ENCODE data around the gene MMRN1.

The MMRN1 gene

DNA sequence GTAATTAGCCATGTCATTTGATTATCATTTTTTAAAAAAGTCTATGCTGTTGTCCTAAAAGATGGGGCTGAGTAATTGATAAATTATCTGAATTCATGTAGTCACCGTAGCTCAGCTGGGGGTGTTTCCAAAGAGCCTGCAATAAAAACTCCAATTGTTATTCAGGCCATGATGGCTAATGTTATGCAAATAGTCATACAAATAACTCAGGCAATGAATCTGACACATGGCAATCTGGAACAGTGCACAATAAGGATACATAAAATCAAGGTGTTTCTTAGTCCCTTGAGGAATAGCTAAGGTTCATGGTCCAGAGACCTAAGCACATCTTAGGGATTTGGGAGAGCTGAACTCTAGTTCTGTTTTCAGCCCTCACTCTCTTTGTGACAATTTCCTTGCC is 15.2 kb downstream of the MMRN1 start:
- FAIRE-seq, result no peak

DNA sequence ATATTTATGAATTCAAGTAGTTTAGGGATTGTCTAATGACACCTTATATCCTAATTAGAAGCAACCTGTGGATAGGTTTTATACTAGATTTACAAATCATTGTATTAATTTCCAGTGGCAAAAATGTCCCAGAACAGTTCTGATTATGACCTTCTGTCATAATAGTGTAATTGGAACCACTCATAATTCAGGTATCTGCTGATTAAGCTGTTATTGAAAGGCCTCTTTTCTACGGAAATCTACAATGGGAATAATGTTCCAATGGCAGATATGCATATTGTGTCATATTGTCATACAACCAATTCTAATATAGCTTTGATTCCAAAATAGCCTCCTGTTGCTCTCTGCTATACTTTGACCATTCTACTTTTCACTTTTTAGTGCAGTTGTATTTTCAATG is 19.0 kb downstream of the MMRN1 start:
- no peak for FAIRE-seq

DNA sequence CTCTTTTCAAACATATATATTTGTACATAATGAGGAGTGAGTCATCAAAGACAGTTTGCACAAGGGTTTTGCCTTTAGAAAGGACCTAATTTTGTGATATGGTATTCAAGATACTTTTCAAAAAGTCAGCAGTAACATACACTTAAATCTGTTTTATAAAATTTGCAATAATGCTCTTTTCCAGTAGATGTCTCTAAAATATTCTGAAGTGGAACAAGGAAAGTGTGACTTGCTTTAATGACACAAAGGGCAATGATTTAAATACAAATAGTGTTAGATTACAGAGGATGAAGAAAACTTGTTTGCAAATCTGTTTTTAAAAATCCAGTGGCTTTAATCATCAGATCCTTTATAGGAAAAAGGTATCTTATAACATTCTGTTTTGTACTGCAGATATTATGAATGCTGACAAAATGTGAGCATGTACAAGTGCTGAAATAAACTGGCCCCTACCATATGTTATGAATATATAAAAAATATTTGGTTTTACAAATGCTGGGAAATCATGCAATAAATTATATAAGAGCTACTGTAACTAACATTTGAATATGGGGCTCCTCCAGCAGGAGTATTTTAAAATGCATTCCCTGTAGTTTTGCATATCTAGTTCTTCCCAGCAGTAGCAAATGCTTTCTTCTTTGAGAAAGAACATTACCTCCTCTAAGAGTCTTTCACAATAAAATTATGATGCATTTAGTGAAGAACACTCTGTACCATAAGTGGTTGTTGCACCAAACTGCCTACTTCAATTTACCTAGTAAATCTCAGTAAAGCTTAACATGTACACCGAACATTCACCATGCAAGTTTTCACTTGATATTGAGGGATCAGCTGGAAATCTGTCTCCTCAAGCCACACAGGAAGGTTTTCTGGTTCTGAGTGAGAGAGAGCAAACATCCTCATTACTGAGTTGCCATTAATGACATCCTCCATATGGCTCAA is 20.2 kb downstream of the MMRN1 start:
- no peak for FAIRE-seq

DNA sequence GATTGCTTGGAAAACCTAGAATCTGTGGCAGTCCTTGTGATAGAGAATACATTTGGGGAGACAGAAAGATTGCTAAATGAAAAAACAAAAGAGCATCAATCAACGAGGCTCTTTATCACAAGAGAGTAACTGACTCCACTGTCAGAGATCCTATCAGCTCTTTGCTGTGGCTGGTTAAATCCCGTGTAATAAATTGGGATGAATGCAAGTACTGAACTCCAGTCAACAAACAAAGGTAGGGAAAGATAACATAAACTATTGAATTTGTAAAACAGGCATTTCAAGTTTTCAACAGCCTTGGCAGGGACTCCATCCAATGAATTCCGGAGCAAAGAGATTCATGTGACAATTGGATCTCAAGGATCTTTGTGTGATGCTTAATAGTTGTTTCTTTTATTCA is 21.3 kb downstream of the MMRN1 start:
- no peak for FAIRE-seq

DNA sequence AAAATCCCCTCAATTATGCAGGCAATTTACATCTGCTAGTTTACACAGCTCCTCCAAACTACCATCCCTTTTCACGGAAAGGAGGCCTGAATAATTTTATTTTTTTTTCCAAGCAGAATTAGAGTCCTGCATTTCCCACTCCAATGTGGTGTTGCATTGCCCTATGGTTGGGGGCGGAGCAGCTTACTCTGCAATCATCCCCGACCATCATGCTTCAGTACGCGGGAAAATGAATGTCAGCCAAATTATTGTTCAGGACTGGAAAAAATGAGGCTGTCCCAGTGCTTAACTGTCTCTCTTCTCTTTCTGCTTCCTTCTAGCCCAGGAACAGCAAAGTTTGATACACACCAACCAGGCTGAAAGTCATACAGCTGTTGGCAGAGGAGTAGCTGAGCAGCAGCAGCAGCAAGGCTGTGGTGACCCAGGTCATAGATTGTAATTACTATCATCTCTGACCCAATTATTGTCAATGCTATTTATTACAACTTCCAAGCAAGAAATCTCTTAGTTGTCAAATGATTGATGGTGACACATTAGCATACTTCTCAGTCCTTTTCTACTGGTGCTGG is 28.3 kb downstream of the MMRN1 start:
- no peak for FAIRE-seq

DNA sequence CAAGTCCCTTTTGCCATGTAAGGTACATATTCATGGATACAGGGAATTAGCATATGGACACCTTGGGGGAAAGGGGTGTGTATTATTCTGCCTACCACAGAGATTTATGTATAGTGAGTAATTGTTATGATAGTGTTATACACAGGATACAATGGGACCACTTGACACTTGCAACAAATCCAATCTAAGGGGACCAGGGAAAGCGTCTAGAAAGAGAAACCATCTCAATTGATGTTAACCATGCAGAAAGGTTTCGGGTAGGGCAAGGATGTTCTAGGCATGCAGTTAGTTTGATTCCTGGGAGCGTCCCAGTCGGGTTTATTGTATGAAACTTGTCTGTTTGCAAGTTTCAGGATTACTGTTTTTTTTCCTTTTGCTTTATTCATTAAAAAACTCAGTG is 34.2 kb downstream of the MMRN1 start:
- FAIRE-seq, result no peak

DNA sequence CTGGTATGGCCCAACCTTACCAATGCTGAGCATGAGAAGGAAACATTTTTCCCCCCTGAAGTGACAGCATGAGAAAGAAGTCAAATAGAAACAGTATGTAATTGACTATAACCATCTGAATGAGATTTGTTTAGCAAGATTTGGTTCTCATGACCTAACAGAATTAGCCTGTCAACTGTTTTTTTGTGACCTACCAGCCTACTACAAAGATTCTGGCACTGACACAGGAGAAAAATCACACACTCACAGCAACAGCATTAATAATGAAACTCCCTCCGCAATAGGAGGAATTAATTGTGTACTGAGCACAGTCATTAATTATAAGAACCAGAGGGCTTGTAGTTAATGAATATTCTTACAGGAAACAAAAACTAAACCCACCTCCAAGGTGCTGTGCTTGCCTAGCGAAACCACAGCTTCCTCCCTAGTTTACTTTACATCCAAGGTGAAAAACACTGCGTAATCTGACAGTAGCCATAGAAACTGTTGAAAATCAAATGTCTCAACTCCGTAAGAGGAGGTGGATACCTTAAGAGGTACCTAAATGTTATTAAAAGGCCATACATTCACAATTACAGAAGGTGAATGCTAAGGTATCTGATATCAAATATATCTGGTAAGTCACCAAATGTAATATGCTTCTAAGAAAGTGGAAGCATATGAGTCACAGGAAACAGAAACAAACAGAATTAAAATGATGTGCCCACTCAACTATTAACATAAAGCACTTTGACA is 34.9 kb downstream of the MMRN1 start:
- FAIRE-seq, result no peak

DNA sequence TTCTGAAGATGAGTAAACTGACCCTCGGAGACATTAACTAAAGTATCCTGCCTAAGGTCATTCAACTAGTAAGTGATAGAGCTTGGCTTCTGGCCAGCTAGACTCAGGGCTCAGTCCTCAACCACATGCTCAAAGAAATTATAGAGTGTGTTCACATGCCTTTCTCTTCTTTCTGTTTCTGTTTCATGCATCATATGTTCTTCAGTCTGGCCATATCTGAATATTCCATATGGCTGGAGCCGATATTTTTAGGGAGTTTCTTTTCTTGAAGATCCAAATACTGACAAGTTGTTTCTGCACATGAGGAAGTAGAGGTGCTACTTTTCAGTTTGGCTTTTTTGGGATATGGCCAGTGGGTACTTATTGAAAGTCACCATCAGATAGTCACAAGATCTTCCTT is 44.9 kb downstream of the MMRN1 start:
- FAIRE-seq, result no peak

DNA sequence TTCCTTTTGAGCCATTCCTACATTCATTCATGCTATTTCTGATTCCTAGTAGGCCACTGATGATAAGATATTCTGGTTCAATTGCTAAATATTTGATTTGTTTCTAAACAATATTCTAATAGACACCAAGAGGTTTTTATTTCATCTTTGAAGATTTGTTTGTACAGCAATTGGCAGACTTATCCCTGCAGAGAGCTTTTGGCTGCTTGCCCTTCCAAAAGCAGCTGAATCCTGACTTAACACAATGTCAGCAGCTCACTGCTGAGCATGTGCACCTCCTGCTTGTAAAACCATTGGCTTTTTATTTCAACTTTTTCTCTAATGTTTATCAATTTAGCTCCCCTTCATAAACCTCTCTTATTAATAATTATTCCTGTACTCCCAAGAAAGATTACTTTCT is 45.3 kb downstream of the MMRN1 start:
- FAIRE-seq, result no peak

DNA sequence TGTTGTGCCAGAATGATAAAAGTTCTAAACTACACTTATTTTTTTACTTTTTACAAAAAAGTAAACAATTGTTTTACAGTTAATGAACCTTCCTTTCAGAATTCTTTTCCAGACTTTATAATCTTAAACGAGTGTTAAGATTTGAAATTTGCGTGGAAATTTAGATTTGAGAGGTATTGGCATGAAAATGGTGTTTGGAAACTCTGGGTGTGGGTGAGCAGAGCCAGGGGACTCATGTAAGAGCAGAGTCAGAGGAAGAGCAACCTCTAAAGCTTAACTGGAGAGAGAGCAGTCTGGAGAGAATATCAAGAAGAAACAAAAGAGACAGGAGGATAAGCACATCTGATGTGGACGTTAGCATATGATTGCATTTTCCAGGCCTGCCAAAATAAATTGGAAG is 48.2 kb downstream of the MMRN1 start:
- FAIRE-seq, result no peak

DNA sequence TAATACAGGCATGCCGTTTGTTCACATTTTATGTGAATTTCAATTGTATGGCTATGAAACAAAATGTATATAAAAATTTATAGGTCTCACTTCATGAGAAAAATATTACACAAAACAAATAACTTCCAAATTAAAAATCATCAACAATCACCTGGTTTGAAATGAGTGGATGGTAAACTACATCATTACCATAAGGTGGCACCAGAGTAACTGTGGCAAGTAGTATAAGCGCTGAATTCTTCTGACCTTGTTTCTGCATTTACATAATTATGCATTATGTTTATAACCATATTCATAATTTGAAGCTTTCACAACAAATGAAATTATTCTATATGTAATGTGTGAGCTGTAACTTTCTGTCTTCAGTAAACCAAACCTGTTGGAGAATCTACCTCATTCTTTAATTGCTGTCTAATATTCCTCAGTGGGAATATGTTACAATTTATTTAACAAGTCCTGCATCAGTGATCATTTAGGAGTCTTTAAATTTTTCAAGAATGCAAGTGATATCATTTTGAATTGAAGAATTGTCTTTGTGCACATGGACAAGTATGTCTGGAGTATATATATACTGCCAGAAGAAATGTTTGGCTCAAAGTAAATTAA is 55.2 kb downstream of the MMRN1 start:
- no peak for FAIRE-seq

DNA sequence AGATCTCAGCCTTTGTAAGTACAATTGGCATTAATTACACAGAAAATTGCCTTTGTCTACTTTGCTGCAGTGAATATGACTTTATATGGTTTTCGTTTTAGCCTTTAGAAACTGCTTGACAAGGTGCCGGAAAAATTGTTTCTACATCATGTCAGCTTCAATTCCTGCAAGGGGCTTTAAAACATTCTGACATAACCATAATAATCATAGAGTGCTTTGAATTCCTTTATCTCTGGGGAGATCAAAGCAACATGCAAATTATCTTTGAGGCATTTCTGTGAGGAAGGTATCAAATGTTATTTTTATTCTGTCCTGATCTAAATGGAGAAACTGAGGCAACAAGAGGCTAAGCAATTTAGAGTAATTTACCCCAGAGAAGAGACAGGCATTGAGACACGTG is 57.8 kb downstream of the MMRN1 start:
- FAIRE-seq, result no peak

DNA sequence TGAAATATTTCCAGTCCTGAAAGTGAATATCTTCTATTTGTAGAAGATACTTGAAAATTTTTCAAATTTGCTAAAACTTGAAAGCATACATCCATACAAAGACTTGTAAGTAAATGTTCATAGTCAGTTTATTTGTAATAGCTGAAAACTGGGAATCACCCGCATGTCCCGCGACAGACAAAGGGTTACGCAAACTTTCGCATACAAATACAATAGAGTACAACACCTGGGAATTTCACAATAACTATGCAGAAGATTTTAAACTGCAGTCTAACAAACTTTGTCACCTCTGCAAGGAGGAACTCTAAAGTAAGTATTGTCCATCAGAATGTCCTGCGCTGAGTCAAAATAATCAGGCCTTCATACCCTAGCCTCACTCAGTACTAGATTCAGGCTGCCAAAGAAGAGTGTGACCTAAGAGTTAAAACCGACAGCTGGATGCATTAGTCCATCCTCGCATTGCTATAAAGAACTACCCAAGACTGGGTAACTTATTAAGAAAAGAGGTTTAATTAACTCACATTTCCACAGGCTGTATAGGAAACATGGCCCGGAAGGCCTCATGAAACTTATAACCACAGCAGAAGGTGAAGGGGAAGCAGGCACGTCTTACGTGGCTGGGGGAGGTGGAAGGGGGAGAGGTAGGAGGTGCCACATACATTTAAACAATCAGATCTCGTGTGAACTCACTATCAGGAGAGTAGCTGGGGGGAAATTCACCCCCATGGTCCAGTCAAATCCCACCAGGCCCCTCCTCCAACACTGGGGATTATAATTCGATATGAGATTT is 60.4 kb downstream of the MMRN1 start:
- FAIRE-seq, result no peak

DNA sequence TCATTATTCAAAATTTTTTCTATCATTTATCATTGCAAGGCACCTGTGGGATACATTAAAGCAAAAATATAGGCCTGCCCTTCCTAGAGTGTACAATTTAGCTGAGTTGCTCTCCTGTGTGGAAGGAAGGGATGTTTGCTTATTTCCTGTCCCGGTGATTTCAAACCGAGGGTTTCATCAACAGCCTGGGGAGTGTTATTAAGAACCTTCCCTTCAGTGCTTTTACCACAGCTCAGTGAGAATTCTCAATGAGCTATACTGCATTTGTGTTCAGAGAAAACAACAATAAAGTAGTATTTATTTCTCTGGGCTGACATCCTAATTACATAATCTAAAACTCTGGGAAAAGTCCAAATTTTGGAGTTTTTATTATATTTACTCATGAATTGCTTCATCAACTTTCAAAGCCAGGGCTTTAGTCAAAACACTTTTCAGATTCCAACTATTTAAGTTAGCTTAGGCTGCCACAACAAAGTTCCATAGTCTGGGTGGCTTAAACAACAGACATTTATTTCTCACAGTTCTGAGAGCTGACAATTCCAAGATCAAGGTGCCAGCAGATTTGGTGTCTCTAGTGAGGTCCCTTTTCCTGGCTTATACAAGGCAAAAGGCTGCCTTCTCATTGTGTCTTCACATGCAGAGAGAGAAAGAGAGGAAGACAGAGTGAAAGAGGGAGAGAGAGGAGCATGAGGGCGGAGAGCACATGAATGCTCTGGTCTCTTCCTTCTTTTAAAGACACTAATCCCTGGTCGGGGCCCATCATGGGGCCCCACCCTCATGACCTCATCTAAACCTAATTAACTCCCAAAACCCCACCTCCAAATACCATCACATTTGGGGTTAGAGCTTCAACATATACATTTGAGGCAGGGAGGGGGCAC is 62.6 kb downstream of the MMRN1 start:
- no peak for FAIRE-seq

DNA sequence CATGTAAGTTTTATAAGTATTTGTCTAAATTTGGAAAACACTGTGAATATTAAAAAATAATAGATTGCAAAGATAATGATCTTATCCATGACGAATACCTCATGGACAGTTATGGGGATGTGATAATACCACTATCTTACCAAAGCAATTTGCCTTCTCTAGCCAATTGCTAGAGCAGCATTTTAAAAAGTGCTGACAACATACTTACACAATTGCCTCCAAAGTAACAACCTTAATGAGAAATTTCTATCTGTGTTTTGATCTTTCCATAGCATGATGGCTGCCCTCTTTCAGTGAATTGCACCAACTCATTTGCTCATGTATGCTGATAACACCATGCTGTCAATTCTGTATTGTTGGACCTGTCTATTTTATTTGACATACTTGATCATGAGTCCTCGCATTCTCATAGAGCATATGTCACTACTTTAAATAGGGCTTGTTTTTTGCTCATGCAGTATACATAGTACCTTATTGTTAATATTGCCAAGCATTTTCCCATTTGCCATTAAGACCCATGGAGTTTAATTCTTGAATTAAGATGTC is 87.2 kb downstream of the MMRN1 start:
- no peak for FAIRE-seq

DNA sequence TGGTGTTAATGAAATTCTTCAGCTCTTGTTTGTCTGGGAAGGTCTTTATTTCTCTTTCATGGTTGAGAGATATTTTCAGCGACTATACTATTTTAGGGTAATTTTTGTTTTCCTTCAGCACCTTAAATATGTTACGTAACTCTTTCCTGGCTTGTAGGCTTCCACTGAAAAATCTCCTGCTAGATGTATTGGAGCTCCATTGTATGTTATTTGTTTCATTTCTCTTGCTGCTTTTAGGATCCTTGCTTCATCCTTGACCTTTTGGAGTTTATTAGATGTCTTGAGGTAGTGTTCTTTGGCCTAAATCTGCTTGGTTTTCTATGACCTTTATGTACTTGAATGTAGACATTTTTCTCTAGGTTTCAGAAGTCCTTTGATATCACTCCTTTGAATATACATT is 93.6 kb downstream of the MMRN1 start:
- no peak for FAIRE-seq

DNA sequence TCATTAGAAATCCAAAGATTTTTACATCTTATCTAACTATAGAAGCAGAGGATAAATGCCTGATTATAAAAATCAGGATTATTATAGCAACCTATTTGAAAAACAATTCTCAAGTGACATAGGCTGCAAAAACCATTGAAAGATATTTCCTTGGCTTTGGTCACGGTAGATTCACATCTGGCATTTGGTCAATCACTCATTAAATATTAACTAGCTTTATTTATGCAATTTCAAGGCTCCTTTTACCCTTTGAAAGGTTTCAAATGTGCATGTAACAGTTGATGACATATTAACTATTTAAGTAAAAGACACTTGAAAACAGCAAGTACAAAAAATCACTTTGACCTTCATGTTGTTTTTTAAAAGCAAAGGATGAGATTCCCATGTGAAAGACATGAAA is 98.1 kb downstream of the MMRN1 start:
- no peak for FAIRE-seq

DNA sequence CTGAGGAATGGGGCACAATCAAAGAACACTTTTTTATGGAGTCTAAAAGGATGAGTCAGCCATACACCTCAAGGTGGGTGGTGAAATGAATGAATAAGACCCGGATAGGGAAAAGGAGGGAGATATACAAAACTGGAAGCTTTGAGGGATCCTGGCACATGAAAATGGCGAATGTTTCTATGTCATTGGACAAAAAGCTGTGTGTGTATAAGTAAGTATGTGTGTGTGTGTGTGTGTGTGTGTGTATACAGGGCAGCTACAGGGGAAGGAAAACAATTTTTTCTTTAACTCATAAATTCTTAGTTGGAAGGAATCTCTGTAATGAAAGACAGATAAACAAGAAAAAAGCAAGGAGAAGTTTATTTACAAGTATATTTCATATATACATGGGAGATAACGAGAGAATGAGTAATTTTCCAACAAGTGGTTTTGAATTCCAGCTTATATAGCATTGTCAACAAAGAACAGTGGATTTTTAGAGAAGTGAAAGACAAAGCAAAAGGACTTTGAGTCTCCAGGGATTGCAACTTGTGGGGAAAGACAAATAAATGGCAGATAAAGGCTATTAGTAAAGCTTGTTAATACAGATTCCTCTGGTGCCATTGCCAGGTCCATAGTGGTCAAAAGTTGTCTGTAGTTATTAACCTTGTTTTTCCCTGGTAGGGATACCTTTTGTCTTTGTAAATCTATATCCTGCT is 99.7 kb downstream of the MMRN1 start:
- no peak for FAIRE-seq

DNA sequence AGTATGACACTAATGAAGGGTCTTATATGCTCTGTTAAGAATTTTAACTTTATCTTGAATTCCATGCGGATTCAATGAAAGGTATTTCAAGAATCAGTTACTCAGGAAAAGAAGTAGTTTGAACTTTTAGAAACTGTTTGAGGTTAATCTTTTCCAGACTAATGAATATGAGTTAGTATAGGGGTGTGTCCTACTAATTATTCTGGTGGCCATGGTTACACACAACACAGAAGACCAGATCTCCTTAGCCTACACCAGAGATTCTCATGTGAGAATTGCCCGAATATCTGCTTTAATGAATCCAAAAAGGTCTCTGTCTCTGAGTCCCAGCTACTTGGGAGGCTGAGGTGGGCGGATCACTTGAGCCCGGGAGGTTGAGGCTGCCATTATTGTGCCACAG is 100.4 kb downstream of the MMRN1 start:
- no peak for FAIRE-seq

DNA sequence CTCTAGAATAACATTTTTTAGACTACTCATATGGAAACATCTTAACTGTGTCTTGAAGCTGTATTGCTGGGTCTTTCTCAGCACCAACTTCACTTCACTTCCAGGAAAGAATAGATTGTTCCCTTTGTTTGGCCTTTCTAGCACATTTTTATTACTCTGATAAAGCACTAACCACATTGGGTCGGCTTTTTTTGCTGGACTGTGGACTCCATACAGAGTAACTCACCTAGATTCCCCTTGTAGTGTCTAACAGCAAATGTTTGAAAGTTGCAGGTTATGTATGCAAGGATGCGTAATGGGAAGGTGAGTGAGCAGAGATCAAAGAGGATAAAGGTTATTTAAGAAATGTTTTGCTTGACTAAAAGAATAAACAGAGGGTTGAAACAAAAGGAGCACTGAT is 101.2 kb downstream of the MMRN1 start:
- no peak for FAIRE-seq
